ENCODE data around the gene PLD4. TPM values are rescaled to one million over a fixed set of nuclear protein-coding genes. Genes with fewer than 3 reads are reported as not detected.

Gene PLD4
- total and polyA plus RNA-seq, 2 of the 8 experiments (the other 6 are each of a cell fraction or from before 2014, with no cell fraction given): 0.05 TPM; not detected in 1

DNA sequence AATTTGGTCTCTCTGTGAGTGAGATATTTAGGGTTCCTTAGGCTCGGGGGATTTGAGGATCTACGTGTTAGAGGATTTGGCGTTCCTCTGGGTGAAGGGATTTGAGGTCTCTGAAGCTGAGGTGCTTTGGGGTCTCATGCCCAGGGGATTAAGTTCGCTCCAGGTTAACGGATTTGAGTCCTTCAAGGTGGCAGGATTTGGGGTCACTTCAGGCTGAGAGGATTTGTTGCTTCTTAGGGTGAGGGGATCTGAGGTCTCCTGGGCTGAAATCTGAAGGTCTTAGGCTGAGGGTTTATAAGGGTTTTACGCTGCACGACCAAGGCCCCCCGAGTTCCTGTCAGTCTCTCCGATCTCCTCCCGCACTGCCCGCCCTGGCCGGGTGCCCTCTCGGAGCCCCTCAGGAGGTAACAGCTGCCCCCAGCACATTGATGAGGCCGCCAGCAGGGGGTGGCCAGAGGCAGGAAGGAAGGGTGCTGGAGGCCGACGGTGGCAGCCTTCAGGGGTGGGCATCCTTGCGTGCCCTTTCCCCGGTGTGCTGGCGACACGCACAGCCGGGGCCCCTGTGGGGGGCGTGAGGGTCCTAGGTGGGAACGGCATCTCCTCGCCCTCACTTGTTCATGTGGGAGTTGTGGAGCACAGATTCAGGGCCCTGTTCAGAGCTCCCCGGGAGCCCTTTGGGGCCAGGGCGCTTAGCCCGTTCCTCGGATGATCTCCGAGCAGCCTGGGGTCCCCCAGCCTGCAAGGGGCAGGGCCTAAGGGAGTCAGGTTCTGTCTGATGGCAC lies 45.3 kb upstream of the PLD4 start (continued):
- no peak for TF ChIP-seq ASH2L (IDR thresholded peaks at IDR 0.05; ENCODE audit: low read length)
- no peak for TF ChIP-seq CTBP2 (IDR thresholded peaks at IDR 0.05; ENCODE audit: borderline replicate concordance, insufficient read depth, insufficient read length, low read length)
- TF ChIP-seq, protein P1, sequence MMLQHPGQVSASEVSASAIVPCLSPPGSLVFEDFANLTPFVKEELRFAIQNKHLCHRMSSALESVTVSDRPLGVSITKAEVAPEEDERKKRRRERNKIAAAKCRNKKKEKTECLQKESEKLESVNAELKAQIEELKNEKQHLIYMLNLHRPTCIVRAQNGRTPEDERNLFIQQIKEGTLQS (IDR thresholded peaks at IDR 0.05; ENCODE audit: insufficient read depth, low read depth, low read length): no peak
- TF ChIP-seq POLR2AphosphoS5 (IDR thresholded peaks at IDR 0.05; ENCODE audit: low read depth, low read length): no peak
- TF ChIP-seq CBX8 (IDR thresholded peaks at IDR 0.05; ENCODE audit: borderline replicate concordance, low read depth, low read length): no peak
- TF ChIP-seq PHF8 (conservative IDR thresholded peaks at IDR 0.05; ENCODE audit: low read depth, low read length): no peak
- TF ChIP-seq RBBP5 (IDR thresholded peaks at IDR 0.05; ENCODE audit: borderline replicate concordance, low read depth, low read length): no peak

Data from H1 (cell line).